NOMO-1 treated with dmso at 0.1 percent for 144 hours (cell line): ENCODE measurements around the gene EIF2S2.

Experiments
- DNase-seq: peaks from one replicate; lab custom pipeline; 2025; ENCODE audit not compliant: unreplicated experiment; lab: John Stamatoyannopoulos, UW

The EIF2S2 gene

GRCh38 chr20:34122274-34122980 is 10.4 kb upstream of the EIF2S2 start:
- no peak for DNase-seq

- no peak for DNase-seq
Measured at GRCh38 chr20:34120213-34120612, 8.2 kb upstream of the EIF2S2 start.

- no peak for DNase-seq
Measured at GRCh38 chr20:34115232-34115631, 3.2 kb upstream of the EIF2S2 start.

GRCh38 chr20:34114809-34115208 is 2.8 kb upstream of the EIF2S2 start:
- no peak for DNase-seq

- DNase-seq = no peak
Measured at GRCh38 chr20:34112600-34113101, 608 bp upstream of the EIF2S2 start.

DNA sequence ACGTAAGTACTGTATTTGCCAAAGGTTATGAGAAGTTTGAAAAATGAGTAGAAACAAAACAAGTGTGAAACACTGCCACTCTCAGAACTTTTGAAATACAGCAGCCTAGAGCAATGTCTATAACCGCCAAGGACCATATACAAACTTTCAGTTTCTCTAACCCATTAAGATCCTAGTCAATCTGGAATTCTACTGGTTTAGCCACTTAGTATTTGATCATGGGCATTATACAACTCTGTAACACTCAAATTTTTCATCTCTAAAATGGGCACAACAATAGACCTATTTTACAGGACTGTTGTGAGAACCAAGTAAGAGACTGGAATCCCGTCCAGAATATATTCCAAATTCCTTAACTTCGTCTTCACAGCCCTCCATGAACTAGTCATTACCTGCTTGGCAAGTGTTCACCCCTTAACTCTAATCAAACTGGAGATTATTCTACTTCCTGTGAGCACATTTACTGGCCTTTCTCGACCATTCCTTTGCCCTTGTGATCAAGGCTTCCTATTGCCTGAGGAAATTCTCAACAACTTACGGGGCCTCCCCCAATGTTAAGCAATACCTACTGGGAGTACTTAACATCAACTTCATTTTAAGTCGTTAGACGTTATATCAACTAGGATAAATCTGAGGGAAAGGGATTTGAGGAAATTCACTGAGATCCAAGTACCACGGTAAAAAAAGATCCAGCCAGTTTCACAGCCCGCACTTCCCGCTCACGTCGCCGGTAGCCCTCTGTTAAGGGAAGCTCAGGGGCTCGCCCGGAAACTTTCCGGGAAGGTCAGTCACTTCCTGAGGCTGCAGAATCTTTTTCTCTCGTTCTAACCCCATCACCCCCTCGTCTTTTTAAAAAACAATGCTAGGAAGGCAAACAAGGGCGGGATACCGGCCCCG is 1.1 kb downstream of the EIF2S2 start:
- DNase-seq = peak; percentile 28

DNA sequence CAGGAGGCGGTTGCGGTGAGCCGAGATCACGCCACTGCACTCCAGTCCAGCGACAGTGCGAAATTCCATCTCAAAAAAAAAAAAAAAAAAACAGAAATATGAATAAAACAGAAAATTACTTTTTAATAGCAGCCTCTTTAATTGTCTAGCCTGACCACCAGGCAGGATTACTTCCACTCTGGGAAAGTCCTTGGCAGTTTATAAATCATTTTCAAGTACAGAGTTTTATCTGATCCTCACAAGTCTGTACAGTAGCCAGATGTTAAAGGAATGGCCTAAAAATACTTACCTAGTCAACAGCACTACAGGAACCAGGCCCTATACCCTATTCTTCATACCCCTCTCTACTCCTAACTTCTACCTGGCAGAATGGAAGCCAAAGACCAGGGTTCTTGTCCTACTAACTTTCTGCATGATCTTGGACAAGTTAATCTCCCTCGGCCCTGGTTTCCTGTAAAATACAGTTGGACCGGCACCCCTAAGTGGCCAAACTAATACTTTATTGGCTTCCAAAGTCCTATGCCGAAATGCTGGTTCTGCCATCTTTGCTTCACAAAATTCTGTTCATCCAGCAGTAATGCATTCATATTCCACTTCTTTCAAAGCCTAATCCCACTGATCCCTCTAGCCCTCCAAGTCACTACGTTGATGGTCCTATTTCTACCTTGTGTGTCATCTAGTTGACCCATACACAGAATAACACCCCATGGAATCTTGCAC is 1.9 kb downstream of the EIF2S2 start:
- DNase-seq = no peak

GRCh38 chr20:34109442-34109841 is 2.6 kb downstream of the EIF2S2 start:
- DNase-seq = no peak

GRCh38 chr20:34108616-34109174 is 3.3 kb downstream of the EIF2S2 start:
- no peak for DNase-seq

- no peak for DNase-seq
Measured at GRCh38 chr20:34105978-34106675, 5.9 kb downstream of the EIF2S2 start.

DNA sequence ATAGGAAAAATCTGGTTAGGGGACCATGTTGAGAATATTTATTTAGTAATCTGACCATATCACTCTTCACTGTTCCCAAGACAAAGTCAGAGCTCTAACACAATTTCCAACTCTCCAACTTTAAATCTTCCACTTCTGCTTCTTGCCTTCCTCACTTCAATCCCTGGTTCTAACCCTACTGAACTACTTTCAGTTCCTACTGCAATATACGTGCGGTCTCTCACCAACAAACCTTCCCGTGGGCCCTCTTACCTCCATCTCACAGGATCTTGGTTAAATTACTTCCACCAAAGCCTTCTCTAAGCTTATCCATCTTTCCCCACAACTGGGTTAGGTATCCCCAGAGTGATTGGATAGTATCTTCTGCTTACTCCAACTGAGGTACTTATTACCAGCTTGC is 8.0 kb downstream of the EIF2S2 start:
- DNase-seq = no peak

DNA sequence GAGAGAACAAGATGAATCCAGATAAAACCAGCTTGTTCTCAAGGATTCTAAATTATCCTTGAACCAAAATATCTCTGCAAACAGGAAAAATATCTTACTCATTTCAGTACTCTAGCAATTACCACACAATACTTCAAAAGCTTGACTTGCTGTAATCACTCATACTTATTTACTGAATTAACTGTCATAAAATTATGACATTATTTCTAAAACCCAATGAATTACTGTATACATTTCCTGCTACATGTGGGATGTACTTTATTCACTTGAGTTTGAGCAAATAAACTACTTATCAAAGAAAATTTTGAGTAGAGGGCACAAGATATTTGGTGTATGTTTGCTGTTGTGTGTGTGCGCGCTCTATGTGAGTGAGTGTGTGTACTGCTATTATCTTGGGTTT is 9.7 kb downstream of the EIF2S2 start:
- no peak for DNase-seq

- no peak for DNase-seq
Measured at GRCh38 chr20:34100576-34100975, 11.5 kb downstream of the EIF2S2 start.

GRCh38 chr20:34099675-34100074 is 12.4 kb downstream of the EIF2S2 start:
- no peak for DNase-seq

DNA sequence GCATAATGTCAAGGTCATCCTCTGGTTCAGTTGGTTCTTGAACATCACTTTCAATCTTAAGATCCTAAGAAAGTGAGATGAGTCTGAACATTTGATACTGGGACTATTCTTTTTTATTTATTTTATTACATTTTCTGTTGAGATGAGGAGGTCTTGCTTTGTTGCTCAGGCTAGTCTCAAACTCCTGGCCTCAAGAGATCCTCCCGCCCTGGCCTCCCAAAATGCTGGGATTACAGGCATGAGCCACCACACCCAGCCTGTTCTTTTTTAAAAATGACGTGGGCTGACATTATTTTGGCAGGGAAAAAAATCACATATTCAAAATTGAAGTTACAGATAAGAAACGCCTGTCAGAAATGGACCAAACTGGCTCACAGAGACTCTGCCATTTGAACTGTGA is 13.5 kb downstream of the EIF2S2 start:
- DNase-seq = no peak

- DNase-seq = no peak
Measured at GRCh38 chr20:34096699-34097444, 15.2 kb downstream of the EIF2S2 start.

GRCh38 chr20:34095825-34096224 is 16.2 kb downstream of the EIF2S2 start:
- no peak for DNase-seq

GRCh38 chr20:34093895-34094294 is 18.1 kb downstream of the EIF2S2 start:
- no peak for DNase-seq

DNA sequence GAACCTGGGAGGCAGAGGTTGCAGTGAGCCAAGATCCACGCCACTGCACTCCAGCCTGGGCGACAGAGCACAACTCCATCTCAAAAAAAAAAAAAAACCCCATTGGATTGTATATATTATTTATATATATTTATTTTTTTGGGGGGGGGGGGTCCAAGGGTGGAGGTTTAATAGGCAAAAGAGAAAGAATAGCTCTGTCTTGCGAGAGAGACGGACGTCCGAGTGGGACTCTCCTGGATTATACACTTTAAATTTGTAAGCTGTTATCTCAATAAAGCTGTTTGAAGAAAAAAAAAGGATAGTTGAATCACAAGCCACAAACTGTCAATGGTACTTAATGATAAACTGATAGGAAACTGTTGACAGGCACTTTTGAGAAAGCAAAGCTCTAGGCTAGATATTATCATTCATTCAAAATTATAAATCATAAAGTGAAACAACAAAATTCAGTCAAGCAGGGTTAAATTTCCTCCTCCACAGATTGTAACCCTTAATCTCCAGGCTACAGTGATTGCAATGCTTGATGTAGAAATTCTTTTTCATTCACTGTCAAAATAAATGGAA is 20.3 kb downstream of the EIF2S2 start:
- no peak for DNase-seq

DNA sequence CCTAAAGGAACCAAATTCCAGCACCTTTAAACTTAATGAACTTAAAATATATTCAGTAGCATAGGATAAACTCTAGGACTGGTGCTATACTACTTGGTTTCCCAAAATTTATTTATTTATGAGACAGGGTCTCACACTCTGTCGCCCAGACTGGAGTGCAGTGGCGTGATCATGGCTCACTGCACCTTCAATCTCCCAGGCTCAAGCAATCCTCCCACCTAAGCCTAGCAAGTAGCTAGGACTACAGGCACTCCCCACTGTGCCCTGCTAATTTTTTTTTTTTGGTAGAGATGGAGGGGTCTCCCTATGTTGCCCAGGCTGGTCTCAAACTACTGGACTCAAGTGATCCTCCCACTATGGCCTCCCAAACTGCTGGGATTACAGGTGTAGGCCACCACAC is 21.4 kb downstream of the EIF2S2 start:
- no peak for DNase-seq
